GM19023 (cell line): ENCODE data around the gene RP9.
"Not testable (repeated sequence)": the region's sequence is repeated elsewhere in the genome, so short reads cannot be mapped to it uniquely, and the experiment has no call there.

Source experiments
- ATAC-seq: cut with Tn5 transposase; IDR thresholded peaks from one replicate; pipeline ENCODE4 v1.9.1; 2021; ENCODE audit warnings: mild to moderate bottlenecking, moderate library complexity; ENCODE audit not compliant: unreplicated experiment

The RP9 gene

DNA sequence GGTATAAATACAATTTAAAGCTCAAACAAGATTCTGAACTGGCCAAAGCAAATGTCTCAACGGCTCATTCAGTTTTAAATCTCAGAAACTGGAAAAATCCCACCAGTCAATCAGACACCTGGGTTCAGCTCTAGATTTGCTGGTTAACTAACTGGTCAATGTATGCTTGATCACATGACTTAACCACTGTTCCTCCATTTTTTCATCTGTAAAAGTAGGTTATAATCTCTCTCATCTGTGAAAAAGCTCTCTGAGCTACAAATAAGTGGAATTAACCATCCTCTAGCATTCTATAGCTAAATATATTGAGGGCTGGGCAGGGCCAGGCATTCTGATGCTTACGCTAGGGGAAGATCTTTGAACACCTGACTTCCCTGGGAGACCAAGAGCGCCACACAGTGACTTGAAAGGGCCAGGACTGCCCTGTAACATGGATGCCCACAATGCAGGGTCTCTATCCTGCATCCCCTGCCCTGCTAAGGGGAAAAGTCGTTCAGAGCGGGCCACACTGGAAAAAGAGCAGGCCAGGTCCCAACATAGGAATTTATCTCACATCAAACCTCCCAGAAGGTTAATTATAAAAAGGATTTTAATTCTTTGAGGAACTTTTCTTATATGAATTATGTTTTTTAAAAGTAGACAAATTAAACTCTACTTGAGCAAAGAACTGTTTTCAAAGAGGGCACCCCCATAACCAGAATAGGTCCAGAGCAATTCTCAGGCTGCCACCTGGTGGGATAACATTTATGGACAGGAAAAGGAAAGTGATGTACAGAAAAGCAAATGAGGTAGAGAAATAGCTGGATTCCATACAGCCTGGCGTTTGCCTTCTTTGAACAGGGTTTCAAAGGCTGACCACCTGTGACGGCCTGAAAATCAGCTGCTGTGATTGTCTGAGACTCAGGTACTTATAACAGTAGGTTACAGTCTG is 1.8 kb downstream of the RP9 start:
- ATAC-seq: no peak

DNA sequence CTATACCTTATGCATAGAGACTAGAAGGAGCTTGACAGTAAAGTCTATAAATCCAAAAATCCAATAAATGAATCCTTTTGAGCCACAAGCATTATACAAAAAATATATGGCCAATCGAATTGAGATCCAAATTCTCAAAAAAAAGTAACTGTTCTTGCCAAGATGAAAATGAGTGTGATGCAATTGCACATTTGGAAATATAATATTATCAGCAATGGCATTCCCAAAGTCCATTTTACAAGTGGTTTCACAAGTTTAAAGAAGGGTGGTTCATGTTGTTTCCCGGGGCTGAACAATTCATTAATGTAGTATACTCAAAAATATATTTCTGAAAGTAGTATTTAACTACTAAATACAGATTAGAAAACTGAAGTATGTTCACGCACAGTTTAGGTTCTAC is 7.3 kb downstream of the RP9 start:
- no peak for ATAC-seq

- no peak for ATAC-seq
Measured at GRCh38 chr7:33100770-33101169, 8.4 kb downstream of the RP9 start.

DNA sequence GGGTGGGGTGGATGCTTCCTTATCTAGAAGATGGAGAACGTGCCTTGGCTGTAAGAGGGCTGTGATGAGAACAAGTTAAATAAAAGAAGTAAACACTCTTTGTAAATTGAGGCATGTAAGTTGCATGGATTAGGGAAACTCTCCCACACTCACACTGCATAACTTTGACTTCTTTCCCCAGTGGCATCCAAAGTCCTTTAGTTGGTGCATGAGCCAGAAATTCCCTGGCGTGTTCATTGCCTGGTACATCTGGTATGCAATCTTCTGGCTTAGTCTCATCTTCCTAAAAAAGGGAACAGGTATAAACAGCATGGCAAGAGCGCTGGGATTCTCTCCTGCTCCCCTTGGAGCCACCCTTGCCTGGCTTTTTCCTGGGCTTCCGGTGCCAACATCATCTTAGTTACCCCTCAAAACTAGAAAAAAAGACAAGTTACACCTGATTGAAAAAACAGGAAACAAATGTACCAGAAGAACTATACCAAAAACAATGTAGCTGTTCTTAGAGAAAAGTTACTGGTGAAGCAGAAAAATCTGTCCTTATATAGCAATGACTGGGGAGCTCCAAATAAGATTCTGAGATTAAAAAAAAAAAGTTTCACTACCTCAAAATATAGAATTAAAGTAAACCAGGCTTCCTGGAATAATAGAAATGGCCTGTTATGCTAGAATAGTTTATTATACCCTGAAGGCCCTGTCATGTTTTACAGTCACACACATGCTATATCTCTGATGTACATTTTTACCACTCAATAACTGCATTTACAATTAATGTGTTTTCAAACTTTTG is 9.9 kb downstream of the RP9 start:
- no peak for ATAC-seq

DNA sequence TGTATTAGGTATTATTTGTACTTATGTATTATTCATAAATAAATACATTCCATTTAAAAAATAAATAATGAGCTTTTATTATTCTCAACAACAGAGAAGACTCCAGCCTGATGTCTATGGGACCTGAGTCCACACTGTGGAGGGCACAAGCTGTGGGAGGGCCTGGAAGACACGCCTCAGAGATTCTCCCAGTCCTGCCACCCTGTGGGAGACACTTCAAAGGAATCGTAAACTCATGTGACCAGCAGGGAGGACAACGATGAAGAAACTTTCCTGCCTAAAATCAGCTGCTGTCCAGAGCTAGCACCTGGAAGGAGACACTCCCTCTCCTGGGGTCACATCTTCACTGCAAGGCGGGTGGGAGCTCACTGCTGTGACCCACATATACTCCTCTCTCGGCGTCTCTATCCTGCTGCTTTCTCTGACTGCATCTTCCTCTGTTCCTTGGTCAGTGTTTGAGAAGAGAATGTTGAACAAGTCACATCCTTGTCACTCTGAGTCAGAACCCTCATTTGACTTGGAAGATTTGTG is 14.4 kb downstream of the RP9 start:
- ATAC-seq: not testable (repeated sequence)

DNA sequence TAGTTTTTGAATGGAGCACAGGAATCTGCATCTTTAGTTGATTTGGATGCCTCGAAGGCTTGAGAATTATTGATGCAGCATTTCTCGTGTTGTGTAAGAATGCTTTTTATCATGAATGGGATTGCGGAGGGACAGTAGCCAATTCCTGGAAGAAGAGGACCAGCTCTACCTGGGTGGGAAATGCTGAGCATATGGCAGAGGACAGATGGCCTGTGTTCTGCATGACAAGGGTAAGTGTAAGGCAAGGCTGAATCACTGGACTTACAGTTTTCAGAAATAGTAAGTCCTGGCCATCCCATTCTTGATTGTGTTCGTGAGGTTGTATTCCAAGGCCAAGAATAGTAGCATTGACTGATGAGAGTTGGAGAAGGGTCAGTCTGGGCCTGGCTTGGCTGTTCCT is 15.9 kb downstream of the RP9 start:
- ATAC-seq: no peak

- ATAC-seq: no peak
Measured at GRCh38 chr7:33091641-33092191, 17.5 kb downstream of the RP9 start.

DNA sequence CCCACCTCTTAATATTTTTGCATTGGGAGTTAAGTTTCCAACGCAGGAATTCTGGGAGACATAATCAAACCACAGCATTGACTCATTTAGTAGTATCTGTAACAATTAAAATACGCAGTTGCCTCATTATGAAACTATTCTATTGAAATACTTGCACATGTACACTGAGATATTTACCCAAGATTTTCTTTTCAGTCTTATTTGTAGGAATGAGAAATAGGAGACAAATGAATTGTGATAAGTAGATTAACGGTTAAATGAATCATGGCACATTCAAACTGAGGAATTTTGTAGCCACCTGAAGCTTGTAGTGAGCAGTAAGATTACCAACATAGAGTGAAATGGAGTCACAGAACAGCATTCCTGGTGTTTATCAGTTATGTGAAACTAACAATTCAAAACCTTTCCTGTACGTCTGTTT is 18.1 kb downstream of the RP9 start:
- no peak for ATAC-seq

GRCh38 chr7:33089142-33089541 is 20.1 kb downstream of the RP9 start:
- no peak for ATAC-seq

DNA sequence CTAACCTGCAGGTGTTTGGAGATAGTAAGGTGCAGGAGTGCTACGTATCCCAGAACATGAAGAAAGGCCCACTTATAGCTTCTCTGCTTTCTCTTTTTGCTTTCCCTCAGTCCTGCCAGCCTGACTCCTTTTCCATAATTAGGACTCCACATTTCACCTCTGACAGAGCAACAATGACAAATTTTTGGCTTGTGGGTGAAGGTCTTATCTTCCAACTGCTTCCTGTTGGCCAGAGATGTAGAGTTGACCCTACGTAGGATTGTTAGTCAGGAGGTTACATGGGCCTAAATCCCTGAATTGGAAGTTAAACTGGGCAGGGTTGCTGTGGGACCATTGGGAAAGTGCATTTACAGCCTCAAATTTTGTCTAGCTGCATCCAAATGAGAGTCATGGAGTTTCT is 21.3 kb downstream of the RP9 start:
- no peak for ATAC-seq

DNA sequence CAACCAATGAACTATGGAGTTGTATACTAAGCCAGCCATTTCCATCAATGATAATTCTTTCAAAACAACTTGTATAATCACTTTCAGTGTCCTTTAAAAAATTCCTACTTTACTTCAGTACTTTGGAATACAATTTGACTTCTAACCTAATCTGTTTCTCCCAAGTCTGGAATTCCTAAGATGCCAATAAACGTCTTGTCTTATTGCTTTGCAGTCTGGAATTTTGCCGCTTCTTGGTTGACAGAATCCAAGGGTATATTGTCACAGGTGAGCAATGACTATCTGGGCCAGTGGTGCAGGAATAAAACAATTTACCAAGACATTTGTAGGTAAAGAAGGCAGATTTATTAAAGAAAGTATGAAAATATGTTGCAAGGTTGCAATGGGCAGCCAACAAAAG is 21.8 kb downstream of the RP9 start:
- ATAC-seq: no peak

- ATAC-seq: no peak
Measured at GRCh38 chr7:33079763-33080690, 29.2 kb downstream of the RP9 start.

DNA sequence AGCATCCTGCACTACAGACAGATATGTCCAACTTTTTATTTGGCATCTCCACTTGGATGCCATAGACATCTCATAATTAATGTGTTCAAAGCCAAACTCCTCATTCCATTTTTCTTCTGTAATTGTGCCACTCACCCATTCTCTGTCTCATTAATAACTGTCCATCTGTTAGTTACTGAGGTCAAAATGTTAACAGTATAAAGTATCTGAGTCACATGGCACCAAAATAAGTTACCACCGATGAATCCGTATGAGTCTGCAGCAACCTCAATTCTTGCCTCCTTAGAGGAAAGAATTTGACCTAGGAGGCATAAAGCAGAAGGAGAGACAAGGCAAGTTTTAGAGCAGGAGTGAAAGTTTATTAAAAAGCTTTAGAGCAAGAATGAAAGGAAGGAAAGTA is 30.1 kb downstream of the RP9 start:
- no peak for ATAC-seq

DNA sequence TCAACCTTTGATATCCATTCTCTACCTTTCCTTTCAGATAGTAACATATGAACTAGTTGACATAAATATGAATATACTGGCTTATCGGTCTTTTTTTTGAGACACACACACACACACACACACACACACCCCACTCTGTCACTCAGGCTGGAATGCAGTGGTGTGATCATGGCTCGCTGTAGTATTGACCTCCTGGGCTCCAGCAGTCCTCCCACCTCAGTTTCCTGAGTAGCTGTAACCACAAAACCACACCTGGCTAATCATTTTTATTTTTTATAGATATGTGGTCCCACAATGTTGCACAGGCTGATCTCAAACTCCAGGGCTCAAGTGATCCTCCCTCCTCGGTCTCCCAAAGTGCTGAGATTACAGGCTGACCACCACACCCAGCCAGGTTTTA is 32.5 kb downstream of the RP9 start:
- ATAC-seq: no peak

DNA sequence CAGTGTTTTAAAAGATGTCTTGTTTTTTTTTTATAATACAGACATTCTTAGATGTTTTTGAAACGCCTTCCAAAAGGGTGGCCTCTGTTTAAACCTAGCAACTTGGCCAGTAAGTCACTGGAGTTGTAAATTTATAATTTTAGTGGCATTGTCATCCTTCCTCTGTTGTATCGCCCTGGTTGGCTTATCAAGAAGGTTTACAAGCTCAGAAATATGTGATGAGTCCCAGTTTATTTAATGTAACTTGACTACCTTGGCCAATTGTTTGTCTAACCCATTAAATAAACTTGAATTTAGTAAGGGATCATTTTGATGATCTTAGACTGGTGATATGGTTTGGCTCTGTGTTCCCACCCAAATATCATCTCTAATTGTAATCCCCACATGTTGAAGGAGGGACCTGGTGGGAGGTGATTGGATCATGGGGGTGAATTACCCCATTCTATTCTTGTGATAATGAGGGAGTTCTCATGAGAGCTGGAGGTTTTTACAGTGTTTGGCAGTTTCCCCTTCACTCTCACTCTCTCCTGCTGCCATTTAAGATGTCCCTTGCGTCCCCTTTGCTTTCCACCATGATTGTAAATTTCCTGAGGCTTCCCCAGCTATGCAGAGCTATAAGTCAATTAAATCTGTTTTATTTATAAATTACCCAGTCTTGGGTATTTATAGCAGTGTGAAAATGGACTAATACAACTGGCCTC is 33.2 kb downstream of the RP9 start:
- no peak for ATAC-seq

DNA sequence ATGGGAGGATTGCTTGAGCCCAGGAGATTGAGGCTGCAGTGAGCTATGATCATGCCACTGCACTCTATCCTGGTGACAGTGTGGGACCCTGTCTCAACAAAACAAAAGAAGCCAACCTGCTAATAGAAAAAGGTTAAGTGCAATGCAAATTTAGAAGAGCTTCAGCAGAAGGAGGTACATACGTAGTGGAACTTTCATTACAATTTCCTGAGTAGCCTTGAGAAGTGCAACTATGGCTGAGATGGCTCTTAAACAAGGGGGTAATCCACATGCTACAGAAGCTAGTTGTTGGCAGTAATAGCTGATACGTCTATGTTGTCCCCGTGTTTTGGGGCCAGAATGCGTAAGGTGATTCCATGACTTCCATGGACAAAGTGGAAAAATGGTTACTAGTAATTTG is 36.0 kb downstream of the RP9 start:
- ATAC-seq: no peak

GRCh38 chr7:33072471-33072870 is 36.7 kb downstream of the RP9 start:
- no peak for ATAC-seq

DNA sequence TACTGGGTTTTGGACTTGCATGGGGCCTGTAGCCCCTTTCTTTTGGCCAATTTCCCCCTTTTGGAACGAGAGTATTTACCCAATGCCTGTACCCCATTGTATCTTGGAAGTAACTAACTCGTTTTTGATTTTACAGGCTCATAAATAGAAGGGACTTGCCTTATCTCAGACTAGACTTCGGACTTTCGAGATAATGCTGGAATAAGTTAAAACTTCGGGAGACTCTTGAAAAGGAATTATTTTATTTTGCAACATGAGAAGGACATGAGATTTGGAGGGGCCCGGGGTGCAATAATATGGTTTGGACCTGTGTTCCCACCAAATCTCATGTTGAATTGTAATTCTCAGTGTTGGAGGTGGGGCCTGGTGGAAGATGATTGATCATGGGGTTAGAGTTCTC is 38.4 kb downstream of the RP9 start:
- no peak for ATAC-seq

GRCh38 chr7:33070277-33070676 is 38.9 kb downstream of the RP9 start:
- ATAC-seq: no peak

DNA sequence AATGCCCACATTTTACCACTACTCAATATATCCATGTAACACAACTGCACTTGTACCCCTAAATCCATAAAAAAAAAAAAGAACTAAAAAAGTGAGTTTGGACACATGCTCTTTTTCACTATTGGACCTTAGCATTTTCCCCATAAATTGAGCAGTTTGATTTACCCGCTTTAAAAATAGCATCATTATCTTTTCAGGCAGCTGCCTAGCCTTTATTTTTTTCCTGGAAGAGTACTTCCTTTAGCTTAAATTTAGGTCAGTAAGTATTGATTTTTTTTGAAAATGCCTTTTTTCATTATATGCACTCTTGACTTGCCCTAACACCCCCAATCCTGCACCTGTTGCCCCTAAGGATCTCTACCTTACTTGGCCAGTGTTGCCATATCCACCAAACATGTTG is 41.3 kb downstream of the RP9 start:
- ATAC-seq: no peak
